Esophagus squamous epithelium (tissue), 4 donors: ENCODE results near the gene CACTIN.

Experiments used
- CTCF ChIP-seq, 6 experiments: fragments of 450-650 bp in 4 of 6; fragments of 200-600 bp in 2 of 6; sonication (generic) in 2 of 6; IDR thresholded peaks; one replicate each; pipeline ENCODE4 v1.5.1; 2016 to 2019; ENCODE audit warnings: antibody characterized with exemption in 6 of 6, mild to moderate bottlenecking in 4 of 6, moderate library complexity in 4 of 6
- POLR2A ChIP-seq, 4 donors: fragments of 450-650 bp; IDR thresholded peaks; one replicate each; pipeline ENCODE4 v1.6.1; 2017; ENCODE audit warnings: antibody characterized with exemption in 4 of 4, mild to moderate bottlenecking in 4 of 4, moderate library complexity in 3 of 4

- TF ChIP-seq CTCF (IDR thresholded peaks at IDR 0.05) (peak in 1 of 6 experiments; percentile 14), POLR2A (IDR thresholded peaks at IDR 0.05) (no peak)
Measured at GRCh38 chr19:3575260-3575741, 51.3 kb downstream of the CACTIN start.
